ENCODE data around the gene MIGA2.

The MIGA2 gene

GRCh38 chr9:129068990-129069861 is 32.8 kb downstream of the MIGA2 start:
- POLR2A ChIA-PET (ENCODE audit: low non-redundant PET): no interaction called here
- no peak for DNase-seq (ENCODE audit: low spot score)
- TF ChIP-seq, protein P1, sequence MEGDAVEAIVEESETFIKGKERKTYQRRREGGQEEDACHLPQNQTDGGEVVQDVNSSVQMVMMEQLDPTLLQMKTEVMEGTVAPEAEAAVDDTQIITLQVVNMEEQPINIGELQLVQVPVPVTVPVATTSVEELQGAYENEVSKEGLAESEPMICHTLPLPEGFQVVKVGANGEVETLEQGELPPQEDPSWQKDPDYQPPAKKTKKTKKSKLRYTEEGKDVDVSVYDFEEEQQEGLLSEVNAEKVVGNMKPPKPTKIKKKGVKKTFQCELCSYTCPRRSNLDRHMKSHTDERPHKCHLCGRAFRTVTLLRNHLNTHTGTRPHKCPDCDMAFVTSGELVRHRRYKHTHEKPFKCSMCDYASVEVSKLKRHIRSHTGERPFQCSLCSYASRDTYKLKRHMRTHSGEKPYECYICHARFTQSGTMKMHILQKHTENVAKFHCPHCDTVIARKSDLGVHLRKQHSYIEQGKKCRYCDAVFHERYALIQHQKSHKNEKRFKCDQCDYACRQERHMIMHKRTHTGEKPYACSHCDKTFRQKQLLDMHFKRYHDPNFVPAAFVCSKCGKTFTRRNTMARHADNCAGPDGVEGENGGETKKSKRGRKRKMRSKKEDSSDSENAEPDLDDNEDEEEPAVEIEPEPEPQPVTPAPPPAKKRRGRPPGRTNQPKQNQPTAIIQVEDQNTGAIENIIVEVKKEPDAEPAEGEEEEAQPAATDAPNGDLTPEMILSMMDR (conservative IDR thresholded peaks at IDR 0.05; ENCODE audit: low read depth): no peak
- peak overlapping the region; percentile 21 for H3K27ac ChIP-seq
- CTCF ChIA-PET: interaction anchor here (1.1 kb wide), 1 partner anchor 106 kb away, joined by 6 read pairs; no protein-coding TSS in a partner anchor

DNA sequence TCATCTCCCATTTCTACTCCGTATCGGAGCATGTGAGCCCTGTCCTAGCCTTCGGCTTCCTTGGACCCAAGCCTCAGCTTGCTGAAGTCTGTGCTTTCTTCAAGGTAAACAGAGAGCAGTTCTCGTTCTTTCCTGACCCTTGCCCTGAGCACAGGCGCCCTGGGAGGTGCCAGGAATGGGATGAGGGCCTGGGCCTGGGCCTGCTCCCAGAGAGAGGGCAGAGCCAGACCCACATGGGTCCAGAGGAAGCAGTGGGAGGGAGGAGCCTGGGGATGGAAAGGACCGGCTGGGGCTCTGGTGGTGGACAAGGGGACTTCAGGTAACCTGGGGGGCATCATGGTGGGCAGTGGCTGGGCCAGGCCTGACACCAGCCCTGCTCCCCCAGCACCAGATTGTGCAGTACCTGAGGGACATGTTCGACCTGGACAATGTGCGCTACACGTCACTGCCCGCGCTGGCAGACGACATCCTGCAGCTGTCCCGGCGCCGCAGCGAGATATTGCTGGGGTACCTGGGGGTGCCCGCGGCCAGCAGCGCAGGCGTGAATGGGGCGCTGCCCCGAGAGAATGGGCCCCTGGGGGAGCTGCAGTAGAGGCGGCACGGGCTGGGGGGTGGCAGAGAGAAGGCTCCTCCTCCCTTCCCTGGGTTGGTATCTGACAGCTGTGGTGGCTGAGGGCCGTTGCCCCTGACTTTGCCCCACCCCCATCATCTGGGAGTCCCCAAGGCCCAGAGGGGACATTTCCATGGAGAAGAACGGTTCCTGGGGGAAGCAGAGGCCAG is 33.6 kb downstream of the MIGA2 start:
- TF ChIP-seq, protein P1 (conservative IDR thresholded peaks at IDR 0.05; ENCODE audit: low read depth): no peak
- H3K27ac ChIP-seq: peak overlapping the region; percentile 21
- CTCF ChIA-PET: interaction anchor here (0.7 to 1.1 kb wide), 2 partner anchors 10 to 105 kb away, joined by 3 to 6 read pairs; no protein-coding TSS in a partner anchor
- no peak for DNase-seq (ENCODE audit: low spot score)
- POLR2A ChIA-PET (ENCODE audit: low non-redundant PET): interaction anchor here (1.0 kb wide), 1 partner anchor 11 kb away, joined by 3 read pairs; the partner anchor contains the start of gene DOLPP1

DNA sequence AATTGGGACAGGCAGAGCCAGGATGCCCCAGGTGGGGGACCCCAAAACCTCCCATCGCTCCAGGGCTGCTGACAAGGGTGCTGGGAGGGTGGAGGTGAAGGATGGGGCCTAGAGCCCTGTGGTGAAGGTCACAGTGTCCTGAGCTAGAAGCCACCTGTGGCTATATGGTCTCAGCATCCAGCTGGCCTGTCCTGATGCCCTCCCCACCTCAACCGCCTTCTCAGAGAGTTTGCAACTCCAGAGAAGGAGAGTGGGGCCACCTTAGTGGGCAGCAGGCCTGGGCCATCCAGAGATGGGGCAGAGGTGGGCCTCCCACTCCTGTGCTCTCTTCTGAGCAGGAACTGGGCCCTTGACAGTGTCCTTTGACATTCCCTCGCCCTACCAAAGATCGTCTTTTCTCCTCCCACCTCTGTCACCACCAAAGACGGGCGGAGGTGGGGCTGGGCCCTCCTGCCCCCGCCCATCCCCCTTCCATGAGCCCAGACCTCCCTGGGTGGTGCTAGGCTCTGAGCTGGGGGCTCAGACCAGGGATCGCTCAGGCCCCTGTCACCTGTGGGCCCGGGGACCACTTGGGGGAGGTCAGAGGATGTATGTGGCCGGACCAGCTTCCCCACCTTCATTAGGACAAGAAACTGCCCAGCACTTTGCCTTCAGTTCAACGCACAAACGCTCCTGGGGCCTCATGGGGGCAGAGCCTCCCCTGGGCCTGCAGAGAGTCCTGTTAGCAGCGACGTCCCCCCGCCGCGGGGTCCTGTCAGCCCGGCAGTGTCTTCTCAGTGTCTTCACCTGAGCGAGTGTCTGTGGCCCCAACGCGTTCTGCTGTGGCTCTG is 34.5 kb downstream of the MIGA2 start:
- CTCF ChIA-PET: interaction anchor here (0.7 kb wide), 1 partner anchor 9 kb away, joined by 3 read pairs; no protein-coding TSS in a partner anchor

GRCh38 chr9:129071526-129072126 is 35.2 kb downstream of the MIGA2 start:
- CTCF ChIA-PET: interaction anchor here (0.7 kb wide), 1 partner anchor 23 kb away, joined by 5 read pairs; no protein-coding TSS in a partner anchor

More for the DNA sequence above, 34.5 kb downstream of the MIGA2 start:
- no peak for DNase-seq (ENCODE audit: low spot score)
- TF ChIP-seq, protein P1 (conservative IDR thresholded peaks at IDR 0.05; ENCODE audit: low read depth): no peak
- POLR2A ChIA-PET (ENCODE audit: low non-redundant PET): interaction anchor here (1.0 kb wide), 1 partner anchor 10 kb away, joined by 3 read pairs; the partner anchor contains the start of gene DOLPP1
- H3K27ac ChIP-seq: peak overlapping the region; percentile 21

DNA sequence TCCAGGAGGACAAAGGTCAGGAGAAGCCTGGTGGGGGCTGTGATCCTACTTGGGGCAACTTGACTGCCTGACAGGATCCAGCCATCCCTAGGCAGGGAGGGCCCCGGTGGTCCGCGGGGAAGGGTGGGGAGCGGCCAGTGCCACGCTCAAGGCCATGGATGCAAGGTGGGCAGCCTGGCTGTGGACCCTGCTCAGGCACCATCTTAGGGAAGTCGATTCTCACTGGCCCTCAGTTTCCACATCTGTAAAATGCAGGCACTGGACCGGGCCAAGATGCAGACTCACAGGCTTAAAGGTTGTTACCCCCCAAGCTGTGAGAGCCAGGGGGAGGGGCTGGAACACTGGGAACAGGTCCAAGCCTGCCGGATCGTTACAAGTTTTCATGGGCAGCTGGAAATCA is 35.7 kb downstream of the MIGA2 start:
- DNase-seq (ENCODE audit: low spot score): no peak
- POLR2A ChIA-PET (ENCODE audit: low non-redundant PET): no interaction called here
- TF ChIP-seq, protein P1 (conservative IDR thresholded peaks at IDR 0.05; ENCODE audit: low read depth): no peak
- CTCF ChIA-PET: interaction anchor here (0.6 to 0.7 kb wide), 2 partner anchors 22 to 31 kb away, joined by 3 to 5 read pairs; no protein-coding TSS in a partner anchor
- peak overlapping the region; percentile 1; the same call in 1 of the 2 replicates for H3K27ac ChIP-seq

More at GRCh38 chr9:129071526-129072126, 35.2 kb downstream of the MIGA2 start:
- POLR2A ChIA-PET (ENCODE audit: low non-redundant PET): no interaction called here
- H3K27ac ChIP-seq: peak overlapping the region; percentile 21
- DNase-seq (ENCODE audit: low spot score): no peak
- TF ChIP-seq, protein P1 (conservative IDR thresholded peaks at IDR 0.05; ENCODE audit: low read depth): no peak

All from RWPE1 (cell line).